HCT116 (cell line): ENCODE measurements around the gene SIGLECL1. TPM values are rescaled to one million over a fixed set of nuclear protein-coding genes. Genes with fewer than 3 reads are reported as not detected.

ENCODE experiments used
- ATAC-seq: fragments of 200-7000 bp; cut with Tn5 transposase; 2 replicates; pipeline ENCODE4 v1.9.1; 2020; ENCODE audit warnings: mild to moderate bottlenecking, moderate library complexity
- BruUV-seq: library from RNA; stranded (reverse); fragments of 400-500 nt; replicated peaks from 2 replicates; lab custom pipeline; 2021; lab: Mats Ljungman, UMichigan
- CTCF ChIA-PET: fragments of 300-600 bp; sonication (Branson Sonifier 250); formaldehyde crosslinking; loops from one replicate; lab custom pipeline; 2021; ENCODE audit warnings: antibody characterized with exemption; lab: Charles Lee
- POLR2A ChIA-PET: fragments of 300-600, 350-600 bp; sonication (Branson Sonifier 250); formaldehyde crosslinking; loops from one replicate; lab custom pipeline; 2021; ENCODE audit warnings: antibody characterized with exemption; lab: Charles Lee
- RAD21 ChIA-PET, 2 experiments: fragments of 300-600 bp; sonication (Branson Sonifier 250); formaldehyde crosslinking; loops; one replicate each; lab custom pipeline; 2023; ENCODE audit warnings: low total read pairs in 2 of 2; ENCODE audit not compliant: uncharacterized antibody in 2 of 2, unreplicated experiment in 2 of 2, low non-redundant PET in 1 of 2; lab: Charles Lee
- DNase-seq: peaks from one replicate; pipeline ENCODE4 v3.0.0-alpha.2; 2010; ENCODE audit warnings: low read depth, low spot score
- H2AFZ ChIP-seq: fragments of 200-600 bp; shearing (Covaris generic), sonication (generic); 2 replicates; pipeline ENCODE4 v1.6.1; 2017; ENCODE audit warnings: low read depth, mixed run types, mixed read lengths, antibody characterized with exemption, low read length; ENCODE audit not compliant: poor library complexity, severe bottlenecking
- H3K27ac ChIP-seq: 2 replicates; pipeline ENCODE4 v1.5.1; 2012; ENCODE audit warnings: low read depth, low read length
- H3K27me3 ChIP-seq: fragments of 200-600 bp; sonication (generic); 2 replicates; pipeline ENCODE4 v1.6.1; 2016; ENCODE audit warnings: mixed run types, low read length, mixed read lengths; ENCODE audit not compliant: insufficient read depth
- H3K36me3 ChIP-seq, 2 experiments: fragments of 200-500 bp in 1 of 2; fragments of 200-600 bp in 1 of 2; sonication (Bioruptor generic) in 1 of 2; sonication (generic) in 1 of 2; 2 replicates each; pipeline versions ENCODE4 v1.5.1 to v1.6.1; 2014 to 2016; ENCODE audit warnings: low read length in 2 of 2, inconsistent platforms in 1 of 2, mixed read lengths in 1 of 2, mixed run types in 1 of 2; ENCODE audit not compliant: insufficient read depth in 2 of 2, control insufficient read depth in 1 of 2
- H3K4me1 ChIP-seq, 2 experiments: fragments of 200-600 bp in 1 of 2; sonication (generic) in 1 of 2; 2 replicates each; pipeline versions ENCODE4 v1.5.1 to v1.6.1; 2012 to 2017; ENCODE audit warnings: low read length in 2 of 2, inconsistent platforms in 1 of 2, mild to moderate bottlenecking in 1 of 2, mixed read lengths in 1 of 2, mixed run types in 1 of 2, moderate library complexity in 1 of 2; ENCODE audit not compliant: insufficient read depth in 2 of 2, control insufficient read depth in 1 of 2
- H3K4me2 ChIP-seq: fragments of 200-600 bp; sonication (generic); 2 replicates; pipeline ENCODE4 v1.6.1; 2017; ENCODE audit warnings: mixed run types, low read length, mixed read lengths
- H3K4me3 ChIP-seq, 2 experiments: fragments of 200-600 bp in 1 of 2; sonication (generic) in 1 of 2; replicated peaks in 1 of 2; 2 replicates each; pipeline ENCODE4 v1.5.1; 2011 to 2016; ENCODE audit warnings: low read length in 2 of 2, control low read depth in 1 of 2, low read depth in 1 of 2, mild to moderate bottlenecking in 1 of 2, mixed read lengths in 1 of 2, mixed run types in 1 of 2
- H3K79me2 ChIP-seq: fragments of 200-600 bp; sonication (generic); 2 replicates; pipeline ENCODE4 v1.6.1; 2017; ENCODE audit warnings: mild to moderate bottlenecking, mixed run types, low read length, moderate library complexity, mixed read lengths; ENCODE audit not compliant: insufficient read depth
- H3K9ac ChIP-seq: fragments of 200-600 bp; sonication (generic); 2 replicates; pipeline ENCODE4 v1.6.1; 2016; ENCODE audit warnings: low read length, mixed read lengths
- H3K9me2 ChIP-seq: fragments of 200-600 bp; sonication (generic), shearing (Covaris generic); 2 replicates; pipeline ENCODE4 v1.6.1; 2017; ENCODE audit warnings: mixed run types, mild to moderate bottlenecking, moderate library complexity; ENCODE audit not compliant: insufficient read depth
- H3K9me3 ChIP-seq, 2 experiments: fragments of 200-500 bp in 1 of 2; fragments of 200-600 bp in 1 of 2; sonication (Bioruptor generic) in 1 of 2; sonication (generic) in 1 of 2; 2 replicates each; pipeline ENCODE4 v1.6.1; 2014 to 2017; ENCODE audit warnings: low read length in 2 of 2, mixed read lengths in 2 of 2, inconsistent platforms in 1 of 2, low read depth in 1 of 2, mild to moderate bottlenecking in 1 of 2, mixed run types in 1 of 2, moderate library complexity in 1 of 2; ENCODE audit not compliant: control insufficient read depth in 1 of 2, insufficient read depth in 1 of 2
- H4K20me1 ChIP-seq: fragments of 200-600 bp; sonication (generic), shearing (Covaris generic); 2 replicates; pipeline ENCODE4 v1.6.1; 2017; ENCODE audit warnings: mixed run types, mild to moderate bottlenecking, moderate library complexity; ENCODE audit not compliant: insufficient read depth
- CBX3 ChIP-seq: IDR thresholded peaks from 2 replicates; pipeline ENCODE4 v1.6.1; 2012; ENCODE audit warnings: low read depth
- ELF1 ChIP-seq: IDR thresholded peaks from 2 replicates; pipeline ENCODE4 v1.6.1; 2012; ENCODE audit warnings: low read depth, borderline replicate concordance
- EZH2phosphoT487 ChIP-seq: fragments of 200-600 bp; IDR thresholded peaks from 2 replicates; pipeline ENCODE4 v1.6.1; 2018; ENCODE audit warnings: antibody characterized with exemption, borderline replicate concordance
- FOSL1 ChIP-seq: IDR thresholded peaks from 2 replicates; pipeline ENCODE4 v1.6.1; 2012; ENCODE audit warnings: low read depth
- JUND ChIP-seq: IDR thresholded peaks from 2 replicates; pipeline ENCODE4 v1.6.1; 2012
- POLR2A ChIP-seq: IDR thresholded peaks from 2 replicates; pipeline ENCODE4 v1.7.0; 2011; ENCODE audit warnings: borderline replicate concordance; ENCODE audit not compliant: insufficient read depth, insufficient read length; ENCODE audit errors: extremely low read depth
- POLR2AphosphoS5 ChIP-seq: IDR thresholded peaks from 2 replicates; pipeline ENCODE4 v1.6.1; 2011; ENCODE audit warnings: mild to moderate bottlenecking, low read depth, low read length, moderate library complexity
- RAD21 ChIP-seq: IDR thresholded peaks from 2 replicates; pipeline ENCODE4 v1.6.1; 2012; ENCODE audit warnings: low read depth, mild to moderate bottlenecking
- SIN3A ChIP-seq: IDR thresholded peaks from 2 replicates; pipeline ENCODE4 v1.6.1; 2012; ENCODE audit warnings: low read depth
- SP1 ChIP-seq: IDR thresholded peaks from 2 replicates; pipeline ENCODE4 v1.6.1; 2012; ENCODE audit warnings: low read depth
- SRF ChIP-seq: IDR thresholded peaks from 2 replicates; pipeline ENCODE4 v1.6.1; 2012; ENCODE audit warnings: low read depth
- TCF7L2 ChIP-seq: IDR thresholded peaks from 2 replicates; pipeline ENCODE4 v1.7.0; 2011; ENCODE audit warnings: borderline replicate concordance, inconsistent platforms; ENCODE audit not compliant: insufficient read depth, insufficient read length; ENCODE audit errors: extremely low read depth
- YY1 ChIP-seq: IDR thresholded peaks from 2 replicates; pipeline ENCODE4 v1.6.1; 2011; ENCODE audit warnings: low read length, low read depth, moderate library complexity, mild to moderate bottlenecking; ENCODE audit not compliant: insufficient replicate concordance; ENCODE audit errors: extremely low read depth
- ZFX ChIP-seq: fragments of 450-650 bp; IDR thresholded peaks from 2 replicates; pipeline ENCODE4 v1.6.1; 2017
- intact Hi-C: fragments of 100-400 bp; cut with micrococcal nuclease; formaldehyde crosslinking; loops from 2 replicates; pipeline ENCODE4 v1.10.0; 2022
- total RNA-seq: library from RNA; stranded (reverse); gene quantifications from one replicate; pipeline ENCODE4 v1.2.1, GENCODE V29; 2021; ENCODE audit not compliant: unreplicated experiment
- TF ChIP-seq, protein P1 (sequence below): IDR thresholded peaks from 2 replicates; pipeline ENCODE4 v1.6.1; 2011; ENCODE audit warnings: mild to moderate bottlenecking, low read length, moderate library complexity; ENCODE audit not compliant: insufficient replicate concordance; ENCODE audit errors: extremely low read depth
- TF ChIP-seq, protein P2 (sequence below), 3 experiments: fragments of 200-600 bp in 1 of 3; sonication (generic) in 1 of 3; IDR thresholded peaks in 2 of 3; conservative IDR thresholded peaks in 1 of 3; 2 replicates each; pipeline ENCODE4 v1.5.1; 2012 to 2017; ENCODE audit warnings: low read depth in 2 of 3, low read length in 2 of 3, antibody characterized with exemption in 1 of 3, borderline replicate concordance in 1 of 3, control low read depth in 1 of 3, mild to moderate bottlenecking in 1 of 3, mixed read lengths in 1 of 3, mixed run types in 1 of 3, moderate library complexity in 1 of 3; ENCODE audit not compliant: insufficient read depth in 1 of 3
- TF ChIP-seq, protein P3 (sequence below): IDR thresholded peaks from 2 replicates; pipeline ENCODE4 v1.6.1; 2012
- TF ChIP-seq, protein P4 (sequence below): IDR thresholded peaks from 2 replicates; pipeline ENCODE4 v1.6.1; 2012

Gene SIGLECL1
- total RNA-seq, 1 experiment from 2014 or later = not detected

DNA sequence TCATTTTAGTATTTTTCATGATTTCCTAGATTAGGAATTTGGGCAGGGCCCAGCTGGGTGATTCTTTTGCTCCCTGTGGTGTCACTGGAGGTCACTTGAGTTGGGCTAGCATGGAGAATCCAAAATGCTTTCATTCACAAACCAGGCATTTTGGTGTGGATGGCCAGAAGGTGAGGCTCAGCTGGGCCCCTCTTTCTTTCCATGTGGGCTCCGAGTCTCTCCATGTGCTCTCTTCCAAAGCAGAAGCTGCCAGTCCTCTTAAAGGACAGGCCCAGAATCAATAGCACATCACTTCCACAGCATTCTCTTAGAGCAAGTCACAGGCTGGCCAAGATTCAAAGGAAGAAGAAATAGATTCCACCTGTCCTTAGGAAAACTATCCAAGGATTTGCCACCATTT is 38.8 kb downstream of the SIGLECL1 start:
- ChIA-PET CTCF (no interaction called here), POLR2A (no interaction called here)
- intact Hi-C loops = no loop called here

More for the DNA sequence above, 38.8 kb downstream of the SIGLECL1 start:
- Histone ChIP-seq H3K27me3 (peaks cover 23% of the 10 kb centered on the region), H3K4me1 (no peaks in the 10 kb centered on the region), H3K9me3 (no peaks in the 10 kb centered on the region), H3K36me3 (no peaks in the 10 kb centered on the region), H2AFZ (no peak overlapping the region), H4K20me1 (no peaks in the 10 kb centered on the region), H3K27ac (no peak overlapping the region), H3K9ac (no peak overlapping the region), H3K4me3 (no peak overlapping the region), H3K79me2 (no peaks in the 10 kb centered on the region), H3K4me2 (no peak overlapping the region), H3K9me2 (no peaks in the 10 kb centered on the region)
- BruUV-seq = no TSS peak
- TF ChIP-seq RAD21 (no peak), YY1 (no peak), CBX3 (no peak), TCF7L2 (no peak), ZFX (no peak), FOSL1 (no peak), POLR2AphosphoS5 (no peak), SIN3A (no peak), ELF1 (no peak), EZH2phosphoT487 (no peak), JUND (no peak), SRF (no peak), POLR2A (no peak), SP1 (no peak)
- TF ChIP-seq, protein P1, sequence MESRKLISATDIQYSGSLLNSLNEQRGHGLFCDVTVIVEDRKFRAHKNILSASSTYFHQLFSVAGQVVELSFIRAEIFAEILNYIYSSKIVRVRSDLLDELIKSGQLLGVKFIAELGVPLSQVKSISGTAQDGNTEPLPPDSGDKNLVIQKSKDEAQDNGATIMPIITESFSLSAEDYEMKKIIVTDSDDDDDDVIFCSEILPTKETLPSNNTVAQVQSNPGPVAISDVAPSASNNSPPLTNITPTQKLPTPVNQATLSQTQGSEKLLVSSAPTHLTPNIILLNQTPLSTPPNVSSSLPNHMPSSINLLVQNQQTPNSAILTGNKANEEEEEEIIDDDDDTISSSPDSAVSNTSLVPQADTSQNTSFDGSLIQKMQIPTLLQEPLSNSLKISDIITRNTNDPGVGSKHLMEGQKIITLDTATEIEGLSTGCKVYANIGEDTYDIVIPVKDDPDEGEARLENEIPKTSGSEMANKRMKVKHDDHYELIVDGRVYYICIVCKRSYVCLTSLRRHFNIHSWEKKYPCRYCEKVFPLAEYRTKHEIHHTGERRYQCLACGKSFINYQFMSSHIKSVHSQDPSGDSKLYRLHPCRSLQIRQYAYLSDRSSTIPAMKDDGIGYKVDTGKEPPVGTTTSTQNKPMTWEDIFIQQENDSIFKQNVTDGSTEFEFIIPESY = no peak
- TF ChIP-seq, protein P2, sequence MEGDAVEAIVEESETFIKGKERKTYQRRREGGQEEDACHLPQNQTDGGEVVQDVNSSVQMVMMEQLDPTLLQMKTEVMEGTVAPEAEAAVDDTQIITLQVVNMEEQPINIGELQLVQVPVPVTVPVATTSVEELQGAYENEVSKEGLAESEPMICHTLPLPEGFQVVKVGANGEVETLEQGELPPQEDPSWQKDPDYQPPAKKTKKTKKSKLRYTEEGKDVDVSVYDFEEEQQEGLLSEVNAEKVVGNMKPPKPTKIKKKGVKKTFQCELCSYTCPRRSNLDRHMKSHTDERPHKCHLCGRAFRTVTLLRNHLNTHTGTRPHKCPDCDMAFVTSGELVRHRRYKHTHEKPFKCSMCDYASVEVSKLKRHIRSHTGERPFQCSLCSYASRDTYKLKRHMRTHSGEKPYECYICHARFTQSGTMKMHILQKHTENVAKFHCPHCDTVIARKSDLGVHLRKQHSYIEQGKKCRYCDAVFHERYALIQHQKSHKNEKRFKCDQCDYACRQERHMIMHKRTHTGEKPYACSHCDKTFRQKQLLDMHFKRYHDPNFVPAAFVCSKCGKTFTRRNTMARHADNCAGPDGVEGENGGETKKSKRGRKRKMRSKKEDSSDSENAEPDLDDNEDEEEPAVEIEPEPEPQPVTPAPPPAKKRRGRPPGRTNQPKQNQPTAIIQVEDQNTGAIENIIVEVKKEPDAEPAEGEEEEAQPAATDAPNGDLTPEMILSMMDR (IDR thresholded peaks at IDR 0.05 in 2 of 3, conservative IDR thresholded peaks at IDR 0.05 in 1 of 3; ENCODE audit: borderline replicate concordance in 1 of 3, insufficient read depth in 1 of 3, low read depth in 2 of 3, low read length in 2 of 3) = no peak
- TF ChIP-seq, protein P3, sequence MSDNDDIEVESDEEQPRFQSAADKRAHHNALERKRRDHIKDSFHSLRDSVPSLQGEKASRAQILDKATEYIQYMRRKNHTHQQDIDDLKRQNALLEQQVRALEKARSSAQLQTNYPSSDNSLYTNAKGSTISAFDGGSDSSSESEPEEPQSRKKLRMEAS = no peak
- TF ChIP-seq, protein P4, sequence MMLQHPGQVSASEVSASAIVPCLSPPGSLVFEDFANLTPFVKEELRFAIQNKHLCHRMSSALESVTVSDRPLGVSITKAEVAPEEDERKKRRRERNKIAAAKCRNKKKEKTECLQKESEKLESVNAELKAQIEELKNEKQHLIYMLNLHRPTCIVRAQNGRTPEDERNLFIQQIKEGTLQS = no peak
- ATAC-seq (no peak), DNase-seq (no peak)
- RAD21 ChIA-PET = no interaction called here
